ENCODE data around the gene ALPL.

ALPL gene

DNA sequence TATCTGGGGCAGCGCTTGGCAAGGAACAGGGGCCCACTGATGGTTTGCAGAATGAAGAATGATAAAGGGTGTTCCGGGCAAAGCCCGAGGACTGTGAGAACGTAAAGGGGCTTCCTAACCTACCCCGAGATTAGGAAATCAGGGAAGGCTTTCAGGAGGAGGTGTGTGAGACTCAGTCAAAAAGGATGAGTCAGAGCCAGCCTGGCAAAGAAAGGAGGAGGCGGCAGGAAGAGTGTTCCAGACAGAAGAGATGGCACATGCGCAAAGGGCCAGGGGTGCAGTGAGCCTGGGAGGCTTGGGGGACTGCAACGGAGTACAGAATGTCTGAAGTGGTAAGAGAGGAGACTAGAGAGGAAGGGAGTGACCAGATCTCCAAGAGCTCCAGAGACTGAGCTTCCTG lies 89.7 kb downstream of the ALPL start:
- no peak for DNase-seq (ENCODE audit: low read depth in 2 of 2)

DNA sequence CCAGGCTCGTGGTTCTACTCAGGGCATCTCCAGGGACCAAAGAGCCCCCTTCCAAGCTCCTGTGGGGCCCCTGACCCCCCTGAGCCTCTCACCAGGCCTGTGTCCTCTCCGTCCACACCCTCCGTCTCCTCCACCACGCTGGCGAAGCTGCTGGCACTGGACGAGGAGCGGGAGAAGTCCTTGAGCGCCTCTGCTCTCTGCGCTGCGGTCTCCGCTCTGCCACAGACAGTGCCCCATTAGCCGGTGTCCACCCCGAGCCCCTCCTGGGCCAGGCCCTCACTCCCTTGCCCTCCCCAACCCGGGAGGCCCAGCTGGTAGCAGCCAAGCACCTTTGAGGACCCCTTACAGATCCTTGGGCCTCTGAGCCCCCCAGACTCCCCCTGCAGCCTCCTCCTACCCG lies 90.2 kb downstream of the ALPL start:
- no peak for DNase-seq (ENCODE audit: low read depth in 2 of 2)

DNA sequence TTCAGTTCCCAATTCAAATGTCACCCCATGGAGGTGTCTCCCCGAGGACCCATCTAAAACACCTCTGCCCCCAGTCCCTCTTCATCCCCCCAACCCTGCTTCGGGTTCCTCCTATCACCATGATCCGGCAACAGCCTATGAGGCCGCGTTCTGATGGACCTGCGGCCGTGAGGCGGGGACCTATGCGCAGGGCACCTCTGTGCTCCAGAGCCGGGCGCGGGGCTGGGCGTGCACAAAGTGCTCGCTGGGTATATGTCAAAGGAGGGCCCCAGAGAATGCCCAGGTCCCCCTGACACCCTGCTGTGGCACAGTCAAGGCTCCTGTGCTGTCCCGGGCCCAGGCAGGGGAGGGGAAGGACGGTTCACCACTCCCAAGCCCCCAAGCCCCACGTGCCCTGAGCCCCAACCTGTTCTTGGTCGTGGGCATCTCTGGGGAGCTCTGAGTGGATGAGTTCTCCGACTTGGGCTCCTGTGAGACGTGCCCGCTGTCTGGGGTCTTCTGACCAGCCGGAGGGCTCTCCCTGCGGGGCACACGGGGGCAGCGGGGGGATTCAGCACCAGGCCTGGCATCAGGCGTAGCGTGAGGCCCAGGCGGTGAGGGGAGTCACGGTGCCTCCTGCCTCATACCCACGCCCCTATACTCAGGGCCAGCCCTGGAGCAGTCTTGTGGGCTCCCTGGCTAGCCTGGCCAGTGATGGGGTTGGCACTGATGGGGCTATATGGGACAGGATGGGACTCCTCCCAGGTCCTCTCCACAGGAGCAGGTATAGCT lies 92.2 kb downstream of the ALPL start:
- no peak for DNase-seq (ENCODE audit: low read depth in 2 of 2)

GRCh38 chr1:21603177-21604138 lies 94.2 kb downstream of the ALPL start:
- no peak for DNase-seq (ENCODE audit: low read depth in 2 of 2)

- no peak for DNase-seq (ENCODE audit: low read depth in 2 of 2)
These were observed 95.2 kb downstream of the ALPL start for GRCh38 chr1:21604208-21604957.

- no peak for DNase-seq (ENCODE audit: low read depth in 2 of 2)
These were observed 95.9 kb downstream of the ALPL start for GRCh38 chr1:21605012-21605715.

GRCh38 chr1:21605964-21606705 lies 96.9 kb downstream of the ALPL start:
- DNase-seq (ENCODE audit: low read depth in 2 of 2): no peak

- no peak for DNase-seq (ENCODE audit: low read depth in 2 of 2)
These were observed 98.6 kb downstream of the ALPL start for GRCh38 chr1:21607549-21608529.

DNA sequence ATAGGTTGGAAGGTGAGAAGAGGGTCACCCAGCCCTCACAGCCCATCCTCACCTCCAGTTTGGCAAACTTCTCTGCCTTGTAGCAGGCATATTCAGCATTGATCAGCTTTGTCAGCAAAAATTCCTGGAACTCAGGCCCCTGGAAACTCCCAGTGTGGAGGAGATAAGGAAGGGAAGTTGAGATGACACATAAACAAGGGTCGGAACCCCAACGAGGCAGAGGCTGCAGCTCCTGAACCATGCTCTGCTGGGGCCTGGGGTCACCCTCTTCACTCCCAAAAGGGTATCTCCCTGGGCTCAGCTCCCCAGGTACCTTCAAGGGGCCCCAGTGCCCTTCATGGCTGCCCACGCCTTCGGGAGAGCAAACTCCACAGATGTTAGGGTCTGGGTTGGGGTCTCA lies 99.6 kb downstream of the ALPL start:
- DNase-seq (ENCODE audit: low read depth in 2 of 2): no peak

DNA sequence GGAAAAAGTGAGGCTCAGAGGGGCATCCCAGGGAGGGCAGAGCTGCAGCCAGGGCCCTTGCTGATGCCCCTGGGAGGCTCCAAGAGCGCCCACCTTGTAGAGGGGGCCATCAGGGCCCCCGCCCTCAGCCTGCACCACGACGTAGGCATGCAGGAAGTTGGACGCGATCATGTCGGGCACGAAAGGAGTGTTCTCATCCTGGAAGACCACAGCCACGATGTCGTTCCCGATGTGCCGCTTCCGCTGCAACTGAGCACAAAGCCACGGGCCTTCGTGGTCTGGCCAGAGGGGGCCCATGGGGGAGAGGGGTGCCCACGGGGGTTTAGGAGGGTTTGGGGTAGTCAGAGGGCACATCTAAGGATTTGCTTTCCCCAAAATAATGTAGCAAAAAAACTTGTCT lies 100.8 kb downstream of the ALPL start:
- DNase-seq (ENCODE audit: low read depth in 2 of 2): no peak

DNA sequence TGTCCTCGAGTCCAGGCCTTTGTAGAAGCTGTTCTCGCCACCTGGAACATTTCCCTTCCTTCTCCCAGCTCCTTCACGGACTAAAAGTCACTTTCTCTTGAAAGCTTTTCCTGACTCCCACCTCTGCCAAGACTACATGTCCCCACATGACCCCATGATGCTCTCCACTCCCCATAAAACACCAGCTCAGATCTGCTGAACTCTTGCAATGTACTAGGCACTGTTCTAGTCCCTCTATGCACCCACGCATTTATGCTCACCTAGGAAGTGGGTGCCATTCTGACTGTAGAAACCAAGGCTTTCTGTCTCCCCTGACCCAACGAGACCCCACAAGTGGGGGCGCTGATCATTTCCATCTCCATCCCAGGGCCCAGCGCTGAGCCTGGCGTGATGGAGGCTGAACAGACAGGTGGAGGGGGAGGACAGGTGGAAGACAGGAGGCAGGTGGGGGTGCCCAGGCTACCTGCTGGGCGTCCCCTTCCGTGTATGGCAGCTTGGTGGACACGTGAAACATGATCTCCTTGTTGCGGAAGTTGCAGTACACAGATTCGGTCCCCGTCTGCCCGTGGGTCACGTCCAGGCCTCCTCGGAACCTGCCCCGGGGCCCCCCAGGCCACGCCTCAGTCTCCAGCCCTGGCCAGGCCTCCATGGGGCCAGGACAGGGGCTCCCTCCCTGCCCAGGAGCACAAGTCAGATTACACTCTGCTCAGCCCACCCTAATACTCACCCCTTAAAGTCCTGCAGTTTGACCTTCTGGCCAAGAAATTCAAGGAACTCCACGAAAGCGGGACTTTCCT lies 102.0 kb downstream of the ALPL start:
- DNase-seq (ENCODE audit: low read depth in 2 of 2): no peak

DNA sequence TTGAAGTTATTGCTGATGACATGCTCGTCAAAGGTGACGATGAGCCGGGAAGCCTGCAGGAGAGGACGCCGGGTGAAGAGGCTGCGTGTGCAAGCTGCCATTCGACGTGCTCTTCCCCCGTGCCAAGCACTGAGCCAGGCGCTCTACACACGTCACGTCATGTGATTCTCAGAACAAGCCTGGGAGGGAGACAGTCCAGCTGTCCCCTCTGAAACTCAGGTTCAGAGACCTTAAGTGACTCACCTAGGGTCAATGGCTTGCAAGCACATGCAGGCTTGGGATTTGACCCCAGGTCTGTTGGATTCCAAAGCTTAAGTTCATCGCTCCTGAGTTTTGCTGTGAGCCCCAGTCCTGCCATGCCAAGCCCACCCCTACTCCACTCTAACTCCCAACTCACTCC lies 102.8 kb downstream of the ALPL start:
- DNase-seq (ENCODE audit: low read depth in 2 of 2): no peak

DNA sequence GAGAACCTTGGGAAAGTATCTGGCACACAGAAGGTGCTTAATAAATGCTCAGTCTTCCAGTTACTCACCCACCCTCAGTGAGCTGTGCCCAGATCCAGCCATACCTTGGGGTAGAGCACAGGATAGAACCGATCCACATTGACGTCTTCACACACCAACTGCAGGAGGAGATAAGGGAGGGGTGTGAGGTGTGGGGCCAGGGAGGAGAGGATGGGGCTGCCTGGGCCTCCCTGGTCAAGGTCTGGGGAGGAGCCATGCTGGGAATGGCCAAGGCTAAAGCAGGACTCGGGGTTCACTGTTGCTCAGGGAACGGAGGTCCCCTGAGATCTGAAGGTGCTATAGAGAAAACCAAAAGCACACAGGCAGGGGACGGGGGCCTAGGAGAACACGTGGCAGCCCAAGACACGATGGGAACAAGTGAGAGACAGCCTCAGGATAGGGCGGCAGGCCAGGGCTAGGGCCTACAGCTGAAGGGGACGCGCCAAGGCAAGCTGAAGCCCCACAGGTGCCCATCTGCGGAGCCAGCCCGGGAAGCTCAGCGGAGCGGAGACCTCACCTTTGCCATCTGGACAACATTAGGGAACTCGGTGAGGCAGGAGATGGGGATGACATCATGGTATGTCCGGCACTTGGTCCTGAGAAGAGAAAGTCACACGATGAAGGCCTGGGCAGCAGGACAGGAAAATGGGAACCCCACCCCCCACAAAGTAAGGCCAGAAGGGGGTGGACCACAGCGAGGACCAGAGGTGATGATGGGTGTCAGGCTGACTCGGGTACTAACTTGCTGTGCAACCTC lies 104.0 kb downstream of the ALPL start:
- DNase-seq (ENCODE audit: low read depth in 2 of 2): no peak

DNA sequence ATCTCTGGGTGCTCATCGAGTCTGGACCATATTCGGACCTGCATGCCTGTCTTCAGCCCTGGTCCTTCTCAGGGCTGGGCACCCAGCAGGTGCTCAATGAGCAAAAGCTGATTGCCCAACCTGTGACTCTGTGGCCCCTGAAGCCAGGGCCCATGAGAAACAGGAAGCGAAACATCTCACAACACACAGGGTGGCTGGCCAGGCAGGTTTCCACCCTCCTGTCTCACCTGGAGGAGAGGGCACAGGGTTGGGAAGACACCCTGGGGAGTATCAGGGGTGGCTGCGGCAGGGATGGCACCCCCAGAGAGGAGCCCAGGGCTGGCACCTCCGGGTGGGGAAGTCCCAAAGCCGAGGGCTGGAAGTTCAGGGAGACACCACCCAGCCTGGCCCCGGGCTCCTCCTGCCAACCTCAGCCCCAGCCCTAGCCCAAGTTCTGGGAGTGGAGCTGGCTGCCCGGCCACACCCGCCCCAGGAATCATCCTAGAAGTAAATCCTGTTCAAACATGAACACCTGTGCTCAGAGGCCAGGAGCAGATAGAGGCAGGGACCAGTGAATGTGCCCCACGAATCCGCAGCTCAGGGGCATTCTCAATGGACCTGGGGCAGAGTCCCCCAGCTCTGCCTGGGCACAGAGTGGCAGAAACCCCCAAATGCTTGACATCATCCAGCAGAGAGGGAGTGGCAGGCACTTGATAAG lies 105.3 kb downstream of the ALPL start:
- DNase-seq (ENCODE audit: low read depth in 2 of 2): no peak

DNA sequence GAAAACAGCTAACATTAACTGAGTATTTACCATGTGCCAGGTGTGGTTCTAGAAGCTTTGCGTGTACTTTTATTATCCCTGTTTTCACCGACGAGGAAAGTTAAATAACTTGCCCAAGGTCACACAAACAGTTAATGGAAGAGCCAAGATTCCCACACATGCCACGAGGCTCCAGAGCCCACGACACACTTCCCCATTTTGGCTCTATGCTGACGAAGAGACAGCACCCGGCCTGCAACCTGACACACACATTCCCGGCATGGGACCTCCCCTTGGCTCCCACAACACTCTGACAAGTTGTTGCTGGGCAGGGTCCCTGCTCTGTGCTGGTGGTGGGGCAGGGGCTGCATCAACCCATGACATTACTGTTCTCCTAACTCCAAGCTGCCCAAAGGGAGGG lies 107.1 kb downstream of the ALPL start:
- no peak for DNase-seq (ENCODE audit: low read depth in 2 of 2)

DNA sequence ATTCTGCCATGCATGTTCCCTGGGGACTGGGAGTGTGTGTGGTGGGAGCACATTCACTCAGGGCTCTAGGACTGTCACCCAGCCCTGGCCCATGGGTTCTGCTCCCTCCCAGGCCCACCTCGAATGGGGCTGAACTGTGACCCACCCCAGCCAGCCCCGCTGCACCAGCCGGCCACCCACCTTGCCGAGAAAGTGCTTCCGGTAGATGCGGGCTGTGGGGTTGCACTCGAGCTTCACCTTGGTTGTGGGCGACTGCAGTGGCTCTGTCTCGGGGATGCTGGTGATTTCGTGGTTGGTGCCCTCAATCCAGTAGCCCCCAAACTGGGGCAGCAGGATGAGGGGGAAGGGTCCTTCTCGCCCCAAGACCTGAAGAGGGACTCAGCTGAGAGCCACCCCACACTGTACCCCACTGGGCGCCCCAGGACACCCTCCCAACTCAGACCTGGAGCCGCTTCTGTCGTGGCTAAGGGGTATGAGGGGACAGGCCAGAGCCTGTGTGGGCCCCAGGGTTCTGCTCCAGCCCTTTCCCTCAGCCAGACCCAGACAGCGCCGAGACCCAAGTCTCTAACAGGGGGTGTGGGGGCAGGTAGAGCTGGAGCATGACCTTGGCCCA lies 108.0 kb downstream of the ALPL start:
- no peak for DNase-seq (ENCODE audit: low read depth in 2 of 2)

- DNase-seq (ENCODE audit: low read depth in 2 of 2): no peak
These were observed 108.8 kb downstream of the ALPL start for GRCh38 chr1:21618059-21618458.
